GM21526 (cell line): ENCODE measurements around the gene PRDX5.

Source experiments
- ATAC-seq: cut with Tn5 transposase; IDR thresholded peaks from one replicate; pipeline ENCODE4 v1.9.1; 2021; ENCODE audit warnings: moderate library complexity; ENCODE audit not compliant: unreplicated experiment, low FRiP score

The PRDX5 gene

GRCh38 chr11:64289002-64289564 lies 28.8 kb upstream of the PRDX5 start:
- ATAC-seq, result no peak

GRCh38 chr11:64290352-64291261 lies 27.3 kb upstream of the PRDX5 start:
- ATAC-seq, result no peak

- ATAC-seq, result no peak
These were observed 26.6 kb upstream of the PRDX5 start, which contains the start of gene KCNK4 for GRCh38 chr11:64291262-64291751. Gene KCNK4, plus strand, starts transcription at chr11:64291302. Its CDS starts 1,717 bp downstream, at chr11:64293019.

- no peak for ATAC-seq
These were observed 26.0 kb upstream of the PRDX5 start for GRCh38 chr11:64291752-64292459.

GRCh38 chr11:64292460-64293254 lies 25.3 kb upstream of the PRDX5 start:
- ATAC-seq, result no peak

- ATAC-seq, result no peak
These were observed 23.1 kb upstream of the PRDX5 start for GRCh38 chr11:64294774-64295173.

GRCh38 chr11:64295760-64296159 lies 22.2 kb upstream of the PRDX5 start:
- no peak for ATAC-seq

- no peak for ATAC-seq
These were observed 21.7 kb upstream of the PRDX5 start for GRCh38 chr11:64296236-64296635.

GRCh38 chr11:64296830-64297698 lies 20.9 kb upstream of the PRDX5 start:
- ATAC-seq, result no peak

GRCh38 chr11:64297699-64298358 lies 20.1 kb upstream of the PRDX5 start:
- no peak for ATAC-seq

GRCh38 chr11:64298966-64299846 lies 18.7 kb upstream of the PRDX5 start:
- no peak for ATAC-seq

- no peak for ATAC-seq
These were observed 17.9 kb upstream of the PRDX5 start, which contains the start of gene CATSPERZ for GRCh38 chr11:64299847-64300648. Gene CATSPERZ, plus strand, starts transcription at chr11:64300358. Its CDS starts 53 bp downstream, at chr11:64300411.

GRCh38 chr11:64303109-64304031 lies 14.6 kb upstream of the PRDX5 start:
- ATAC-seq, result no peak

- ATAC-seq, result peak; percentile 0
These were observed 13.9 kb upstream of the PRDX5 start for GRCh38 chr11:64304032-64304315.

- ATAC-seq, result peak; percentile 27
These were observed 13.4 kb upstream of the PRDX5 start for GRCh38 chr11:64304316-64305072.
